HG03469 (cell line): ENCODE measurements around the gene CAPN13.
"Not testable (repeated sequence)": the region's sequence is repeated elsewhere in the genome, so short reads cannot be mapped to it uniquely, and the experiment has no call there.

Experiments
- ATAC-seq: cut with Tn5 transposase; IDR thresholded peaks from one replicate; pipeline ENCODE4 v1.9.1; 2021; ENCODE audit warnings: mild to moderate bottlenecking, moderate library complexity, moderate number of reproducible peaks; ENCODE audit not compliant: unreplicated experiment

CAPN13 gene

DNA sequence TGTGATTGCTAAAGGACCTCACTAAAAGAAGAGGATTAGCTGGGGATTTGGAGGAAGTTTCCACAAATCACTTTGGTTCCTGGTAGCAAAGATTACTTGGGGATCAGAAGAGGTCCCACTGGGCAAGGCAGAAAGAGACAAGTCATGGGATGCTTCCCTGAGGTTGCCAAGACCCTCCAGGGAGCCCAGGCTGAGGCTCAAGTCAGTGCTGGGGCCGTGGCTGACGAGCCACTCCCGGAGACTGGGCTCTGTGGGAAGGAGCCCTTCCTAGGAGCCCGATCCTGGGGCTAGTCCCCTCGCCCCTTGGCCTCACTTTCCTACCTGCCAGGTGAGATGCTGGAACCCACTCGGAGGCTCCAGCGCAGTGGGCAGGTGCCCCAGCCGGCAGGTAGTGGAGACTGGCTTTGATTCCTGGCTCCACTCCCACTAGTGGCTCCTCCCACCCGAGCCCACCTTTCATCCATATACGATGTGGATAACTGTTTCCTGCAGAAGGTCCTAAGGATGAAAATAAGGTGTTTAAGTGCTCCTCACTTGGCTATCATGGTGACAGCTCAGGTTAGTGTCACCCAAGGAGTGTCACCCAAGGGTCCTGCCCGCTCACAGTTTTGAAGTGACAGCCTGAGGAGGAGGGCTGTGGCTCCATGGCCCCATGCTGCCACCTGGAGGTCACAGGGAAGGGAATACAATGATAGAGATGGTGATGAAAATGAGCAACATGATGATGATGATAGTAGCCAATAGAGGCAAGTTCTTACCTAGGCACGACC, 100.5 kb downstream of the CAPN13 start:
- ATAC-seq, result no peak

DNA sequence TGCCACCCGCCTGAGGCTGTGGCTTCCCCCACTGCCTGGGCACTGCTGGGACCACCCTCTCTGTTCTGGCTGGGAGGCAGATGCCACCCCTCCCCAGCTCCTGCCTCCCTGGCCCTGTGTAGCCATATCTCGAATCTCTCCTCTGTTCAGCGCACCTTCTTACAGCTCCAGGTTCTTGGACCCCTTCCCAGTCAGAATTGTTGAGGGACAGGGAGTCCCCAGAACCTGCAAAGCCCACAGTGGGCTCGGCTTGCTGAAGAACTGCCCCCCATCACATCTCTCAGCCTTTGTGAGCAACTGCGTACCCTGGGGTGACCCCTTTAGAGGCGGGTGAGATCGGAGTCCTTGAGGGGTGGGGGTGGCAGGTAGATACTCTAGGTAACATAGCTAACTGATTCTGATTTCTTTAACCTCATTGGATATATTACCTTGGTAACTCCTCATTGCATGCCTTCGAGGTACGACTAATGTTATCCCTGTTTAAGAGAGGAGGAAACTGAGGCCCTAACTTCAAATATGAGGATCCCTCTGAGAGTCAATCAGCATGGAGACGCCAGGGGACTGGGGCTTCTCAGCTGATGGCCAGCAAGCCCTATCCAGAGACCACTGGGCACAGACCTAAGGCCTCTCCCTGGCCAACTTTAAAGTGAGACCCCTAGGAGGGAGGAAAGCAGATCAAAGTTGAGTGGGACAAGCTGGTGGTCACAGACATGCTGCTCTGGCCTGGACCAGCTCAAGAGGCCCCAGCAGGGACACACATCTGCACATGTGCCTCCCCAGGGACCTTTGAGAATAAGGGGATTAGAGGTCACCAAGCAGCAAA, 101.3 kb downstream of the CAPN13 start:
- ATAC-seq, result no peak

DNA sequence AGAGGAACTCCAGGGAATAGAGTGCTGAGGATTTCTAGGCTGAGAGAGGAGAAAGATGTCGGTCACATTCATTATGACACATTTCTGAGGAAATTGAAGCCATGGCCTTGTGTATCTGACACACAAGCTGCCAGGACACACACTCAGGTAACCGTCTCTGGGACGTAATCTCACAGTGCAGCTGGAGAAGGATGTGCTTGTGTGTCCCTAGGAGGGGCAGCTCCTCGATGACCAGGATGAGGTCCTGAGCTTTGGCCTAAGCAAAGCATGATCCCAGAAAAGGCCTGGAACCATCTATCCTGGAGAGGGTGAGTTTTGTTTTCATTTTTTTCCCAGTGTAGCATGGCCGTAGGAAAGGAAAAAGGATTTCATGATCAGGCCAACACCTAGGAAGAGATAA, 102.2 kb downstream of the CAPN13 start:
- ATAC-seq, result no peak

DNA sequence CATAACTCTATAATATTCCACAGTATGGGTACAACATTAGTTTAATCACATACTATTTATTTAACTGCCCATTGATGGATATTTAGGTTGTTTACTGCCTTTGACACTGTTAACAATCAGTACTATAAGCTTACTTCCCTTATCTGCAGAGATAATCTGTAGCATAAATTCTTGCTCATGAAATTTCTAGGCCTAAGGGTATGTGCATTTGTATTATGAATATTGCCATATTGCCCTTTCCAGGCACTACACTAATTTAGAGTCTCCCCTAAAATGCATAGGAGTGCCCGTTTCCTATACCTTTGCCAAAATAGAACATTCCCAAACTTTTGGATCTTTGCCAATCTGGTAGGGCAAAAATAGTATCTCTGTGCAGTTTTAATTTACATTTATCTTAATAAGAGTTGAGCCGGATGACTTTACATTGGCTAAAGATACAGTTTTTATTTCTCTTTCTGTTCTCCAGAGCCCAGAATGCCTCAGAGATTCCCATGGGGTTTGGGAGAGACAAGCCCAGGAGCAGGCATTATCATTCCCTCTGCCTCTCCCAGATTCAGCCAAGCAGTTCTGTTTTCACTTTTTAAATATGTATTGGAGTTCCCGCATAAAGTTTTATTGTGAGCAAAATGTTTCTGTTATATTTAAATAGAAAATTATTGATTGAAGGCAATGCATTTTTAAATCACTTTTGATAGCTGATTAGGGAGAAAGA, 102.8 kb downstream of the CAPN13 start:
- ATAC-seq, result no peak

DNA sequence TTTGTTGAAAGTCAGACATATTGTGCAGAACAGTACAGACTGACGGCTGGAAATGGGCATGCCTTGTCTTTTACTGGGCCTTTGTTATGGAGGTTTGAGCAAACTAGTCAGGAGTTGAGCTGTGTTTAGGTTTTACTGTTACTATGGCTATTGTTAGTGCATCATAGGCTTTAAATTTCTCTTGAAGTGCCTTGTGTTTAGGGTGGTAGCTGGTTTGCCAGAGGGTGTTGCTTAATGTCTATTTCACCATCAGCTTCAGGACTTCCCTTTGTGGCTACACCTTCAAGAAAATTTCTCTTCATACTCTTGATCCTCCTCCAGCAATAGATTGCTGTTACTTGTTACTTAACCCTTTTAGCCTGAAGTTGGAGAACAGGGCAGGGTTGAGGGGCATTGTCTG, 104.6 kb downstream of the CAPN13 start:
- ATAC-seq, result no peak

DNA sequence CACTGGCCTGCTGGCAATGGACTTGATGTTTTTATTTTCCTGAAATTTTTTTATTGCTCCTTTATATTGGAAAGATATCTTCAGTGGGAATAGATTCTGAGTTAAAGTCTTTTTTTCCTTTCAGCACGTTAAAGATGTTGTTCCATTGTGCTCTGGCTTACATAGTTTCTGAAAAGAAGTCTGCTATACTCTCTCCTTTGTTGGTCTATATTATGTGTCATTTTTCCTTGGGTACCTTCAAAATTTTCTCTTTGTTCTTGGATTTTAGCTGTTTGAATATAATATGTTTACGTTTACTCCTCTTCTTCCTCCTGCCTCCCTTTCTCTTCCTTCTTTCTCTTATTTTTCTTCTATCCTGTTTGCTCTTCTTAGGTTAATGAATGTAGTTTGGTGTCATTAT, 105.5 kb downstream of the CAPN13 start:
- ATAC-seq, result no peak

DNA sequence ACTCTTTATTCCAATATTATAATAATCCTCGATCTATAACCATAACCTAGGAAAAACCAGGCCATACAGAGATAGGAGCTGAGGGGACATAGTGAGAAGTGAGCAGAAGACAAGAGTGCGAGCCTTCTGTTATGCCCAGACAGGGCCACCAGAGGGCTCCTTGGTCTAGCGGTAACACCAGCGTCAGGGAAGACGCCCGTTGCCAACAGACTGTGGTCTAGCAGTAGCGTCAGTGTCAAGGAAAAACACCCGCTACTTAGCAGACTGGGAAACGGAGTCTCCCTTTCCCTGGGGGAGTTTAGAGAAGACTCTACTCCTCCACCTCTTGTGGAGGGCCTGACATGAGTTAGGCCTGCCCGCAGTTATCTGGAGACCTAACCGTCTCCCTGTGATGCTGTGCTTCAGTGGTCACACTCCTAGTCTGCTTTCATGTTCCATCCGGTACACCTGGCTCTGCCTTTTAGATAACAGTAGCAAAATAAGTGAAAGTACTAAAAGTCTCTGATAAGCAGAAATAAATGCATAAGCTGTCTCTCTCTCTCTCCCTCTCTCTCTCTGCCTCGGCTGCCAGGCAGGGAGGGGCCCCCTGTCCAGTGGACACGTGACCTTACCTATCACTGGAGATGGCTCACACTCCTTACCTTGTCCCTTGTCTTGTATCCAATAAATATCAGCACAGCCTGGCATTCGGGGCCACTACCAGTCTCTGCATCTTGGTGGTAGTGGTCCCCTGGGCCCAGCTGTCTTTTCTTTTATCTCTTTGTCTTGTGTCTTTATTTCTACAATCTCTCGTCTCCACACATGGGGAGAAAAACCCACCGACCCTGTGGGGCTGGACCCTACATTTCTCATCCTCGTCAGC, 109.8 kb downstream of the CAPN13 start:
- not testable (repeated sequence) for ATAC-seq

DNA sequence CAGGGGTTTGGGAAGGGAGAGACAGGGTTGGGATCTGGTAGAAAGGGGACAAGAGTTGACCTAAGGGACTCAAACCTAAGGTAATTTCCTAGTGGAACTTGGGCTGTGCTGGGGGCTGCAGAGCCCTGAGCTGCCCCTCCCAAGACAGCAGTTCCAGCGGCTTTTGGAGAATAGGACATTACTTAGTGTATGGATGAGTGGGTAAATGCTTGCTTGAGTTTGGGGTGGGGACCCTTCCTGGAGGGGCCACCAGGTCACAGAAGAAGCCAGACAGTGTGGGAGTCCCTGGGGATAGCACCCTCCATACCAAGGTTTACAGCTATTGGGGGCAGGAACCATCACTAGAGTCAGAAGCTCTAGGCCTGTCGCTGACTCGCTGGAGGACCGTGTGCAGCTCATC, 111.5 kb downstream of the CAPN13 start:
- ATAC-seq, result no peak

DNA sequence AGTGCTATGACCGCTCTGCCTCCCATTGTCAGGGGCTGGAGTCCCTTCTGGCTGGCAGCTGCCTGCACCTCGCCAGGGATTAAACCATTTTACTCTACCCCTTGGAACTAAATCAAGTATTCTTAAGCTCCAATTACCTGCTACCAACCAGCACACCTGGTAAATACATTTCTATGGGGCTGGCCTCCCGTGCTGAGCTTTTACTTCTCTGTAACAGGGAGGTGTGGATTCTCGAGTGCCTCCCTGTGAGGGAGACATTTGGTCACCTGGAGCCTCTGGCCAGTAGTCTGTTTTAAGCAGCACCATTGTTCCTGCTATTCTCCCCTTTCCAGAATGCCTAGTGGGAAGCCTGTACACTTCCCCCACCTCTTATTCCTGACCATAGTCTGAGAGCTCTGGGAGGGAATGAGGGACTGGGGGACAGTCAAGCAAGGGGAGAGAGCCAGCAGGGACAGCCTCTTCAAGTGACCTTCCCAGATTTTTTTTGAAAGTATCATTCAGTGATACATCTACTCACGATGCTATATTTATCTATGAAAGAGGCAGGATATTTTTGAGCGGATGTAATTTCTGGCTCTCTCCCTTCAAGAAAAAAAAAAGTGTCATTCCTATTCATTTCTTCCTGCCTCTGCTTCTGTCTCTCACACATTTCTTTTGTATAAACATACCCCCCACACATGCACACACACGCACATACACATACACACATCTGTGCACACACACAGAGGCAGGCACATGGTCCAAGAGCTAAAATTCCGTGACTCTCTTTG, 112.8 kb downstream of the CAPN13 start:
- no peak for ATAC-seq

DNA sequence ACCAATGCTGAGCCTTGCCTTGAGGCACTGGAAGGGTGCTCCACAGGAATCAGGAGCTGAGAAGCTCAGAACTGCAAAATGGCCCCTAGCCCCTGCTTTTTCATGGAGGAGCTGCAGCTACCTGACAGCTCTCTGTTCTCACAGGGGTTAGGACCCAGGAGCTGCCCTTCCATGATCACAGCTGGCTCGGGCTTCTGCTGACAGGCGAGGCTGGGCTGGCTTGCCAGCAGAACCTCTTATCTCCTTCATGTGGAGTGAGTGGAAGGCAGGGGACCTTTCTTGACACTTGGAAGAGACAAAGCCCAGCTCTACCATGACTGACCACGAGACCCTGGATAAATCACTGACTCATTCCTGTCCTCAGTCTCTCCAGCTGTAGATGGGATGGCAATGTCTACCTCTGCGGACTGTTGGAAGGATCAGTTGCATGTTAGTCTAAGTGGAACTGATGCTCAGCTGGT, 113.4 kb downstream of the CAPN13 start:
- no peak for ATAC-seq

DNA sequence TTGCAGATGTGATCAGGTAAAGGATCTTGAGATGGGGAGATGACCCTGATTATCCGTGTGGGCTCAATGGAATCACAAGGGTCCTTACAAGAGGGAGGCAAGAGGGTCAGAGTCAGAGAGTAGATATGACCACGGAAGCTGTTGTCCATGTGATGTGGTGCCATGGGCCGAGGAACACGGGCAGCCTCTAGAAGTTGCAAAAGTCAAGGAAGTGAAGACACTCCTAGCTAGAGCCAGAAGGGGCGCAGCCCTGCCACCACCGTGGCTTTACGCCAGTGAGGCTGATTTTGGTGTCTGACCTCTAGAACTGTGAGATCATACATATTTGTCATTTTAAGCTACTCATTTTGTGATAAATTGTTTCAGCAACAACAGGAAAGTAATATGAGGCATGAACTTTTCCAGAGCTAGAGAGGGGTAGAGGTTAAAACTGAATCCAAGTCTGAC, 114.4 kb downstream of the CAPN13 start:
- no peak for ATAC-seq

DNA sequence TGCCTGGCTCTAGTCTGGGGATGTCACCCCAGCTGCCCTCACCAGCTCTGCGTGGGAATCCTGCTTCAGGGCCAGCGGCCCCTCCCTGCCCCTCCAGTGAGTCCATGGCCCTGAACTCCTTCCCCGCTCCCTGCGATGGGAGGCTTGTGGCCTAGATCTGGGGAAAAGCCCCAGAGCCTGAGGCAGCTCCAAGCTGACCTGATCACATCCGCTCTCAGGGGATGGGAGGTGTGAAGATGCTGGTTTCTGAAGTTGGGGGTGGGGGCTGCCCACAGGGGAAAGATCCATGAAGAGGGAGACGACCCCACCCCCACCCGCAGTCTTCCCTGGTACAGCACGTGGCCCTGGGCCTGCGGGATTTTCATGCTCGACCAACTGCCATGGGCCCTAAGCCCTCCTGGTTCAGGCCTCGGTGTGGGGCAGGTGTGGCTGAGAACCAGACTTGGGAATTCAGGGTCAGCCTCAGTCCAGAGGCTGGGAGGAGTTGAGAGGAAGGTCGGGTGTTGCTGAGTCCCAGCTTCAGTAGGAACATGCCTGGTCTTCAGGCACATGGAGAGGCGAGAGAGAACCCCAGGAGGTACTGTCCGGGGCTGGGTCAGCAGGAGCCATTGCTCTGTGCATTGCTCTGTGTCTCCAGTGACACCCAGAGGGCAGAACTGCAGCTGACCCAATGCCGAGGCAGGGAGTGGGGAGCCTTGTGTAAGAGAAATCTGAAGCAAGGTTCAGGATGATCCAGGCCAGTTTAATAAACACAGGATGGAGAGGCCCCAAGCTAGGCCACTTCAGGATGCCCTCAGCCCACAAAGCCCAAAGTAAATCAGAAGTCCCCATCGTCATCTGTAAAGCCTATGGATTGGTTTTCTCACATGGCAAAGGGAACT, 115.1 kb downstream of the CAPN13 start:
- ATAC-seq, result no peak

DNA sequence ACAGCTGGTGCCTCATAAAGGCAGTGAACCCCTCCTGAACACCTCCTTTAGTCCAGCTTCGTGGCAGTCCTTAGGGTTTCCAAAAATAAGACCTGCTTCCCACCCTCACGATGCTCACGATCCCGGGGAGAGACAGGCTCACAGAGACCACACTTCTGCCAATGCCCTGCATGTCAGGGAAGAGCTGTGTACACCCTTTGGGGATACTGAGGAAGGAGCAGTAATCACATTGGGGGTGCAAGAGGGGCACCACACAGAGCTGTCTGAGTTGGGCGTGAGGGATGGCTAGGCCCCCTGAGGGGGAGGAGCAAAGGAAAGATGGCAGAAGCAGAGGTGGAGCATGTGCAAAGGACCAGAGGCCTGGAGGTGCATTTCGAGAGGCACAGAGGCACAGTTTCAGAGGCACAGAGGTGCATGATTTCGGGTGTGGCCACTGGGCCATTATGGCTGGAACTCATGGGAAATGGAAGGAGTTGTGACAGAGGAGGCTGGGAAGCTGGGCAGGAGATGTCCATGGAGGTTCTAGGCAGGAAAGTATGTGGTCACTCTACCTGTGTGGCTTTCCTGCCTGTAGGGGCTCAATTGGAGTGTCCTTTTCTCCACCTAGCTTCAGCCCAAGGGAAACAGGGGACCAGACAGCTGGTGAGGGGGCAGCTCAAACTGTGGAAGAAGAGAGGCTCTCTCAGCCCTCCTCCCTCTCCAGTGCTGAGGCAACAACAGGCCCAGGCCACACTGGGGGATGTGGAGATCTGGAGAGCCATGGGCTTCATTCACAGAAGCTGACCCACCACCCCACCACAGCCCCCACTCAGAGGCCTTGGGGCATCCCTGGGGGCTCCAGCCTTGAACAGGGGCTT, 115.9 kb downstream of the CAPN13 start:
- ATAC-seq, result no peak

DNA sequence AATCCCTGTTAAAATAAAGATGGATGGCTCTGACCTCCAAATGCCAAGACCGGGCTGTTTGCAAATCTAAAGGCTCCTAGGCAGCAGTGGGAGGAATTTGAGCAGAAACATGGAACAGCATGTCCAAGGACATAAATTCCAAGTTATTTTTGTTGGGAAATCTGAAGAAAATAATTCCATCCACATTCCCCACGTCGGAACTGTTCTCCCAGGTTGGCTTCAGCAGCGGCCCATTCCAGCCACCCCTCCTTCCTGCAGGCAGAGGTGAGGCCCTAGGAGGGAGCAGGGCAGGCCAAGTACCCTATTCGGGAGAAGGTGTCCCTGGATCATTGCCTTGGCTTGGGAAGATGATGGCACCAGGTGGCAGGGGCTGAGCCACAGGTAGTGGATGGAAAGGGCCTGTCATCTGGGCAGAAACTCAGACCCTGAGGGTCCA, 117.1 kb downstream of the CAPN13 start:
- no peak for ATAC-seq

DNA sequence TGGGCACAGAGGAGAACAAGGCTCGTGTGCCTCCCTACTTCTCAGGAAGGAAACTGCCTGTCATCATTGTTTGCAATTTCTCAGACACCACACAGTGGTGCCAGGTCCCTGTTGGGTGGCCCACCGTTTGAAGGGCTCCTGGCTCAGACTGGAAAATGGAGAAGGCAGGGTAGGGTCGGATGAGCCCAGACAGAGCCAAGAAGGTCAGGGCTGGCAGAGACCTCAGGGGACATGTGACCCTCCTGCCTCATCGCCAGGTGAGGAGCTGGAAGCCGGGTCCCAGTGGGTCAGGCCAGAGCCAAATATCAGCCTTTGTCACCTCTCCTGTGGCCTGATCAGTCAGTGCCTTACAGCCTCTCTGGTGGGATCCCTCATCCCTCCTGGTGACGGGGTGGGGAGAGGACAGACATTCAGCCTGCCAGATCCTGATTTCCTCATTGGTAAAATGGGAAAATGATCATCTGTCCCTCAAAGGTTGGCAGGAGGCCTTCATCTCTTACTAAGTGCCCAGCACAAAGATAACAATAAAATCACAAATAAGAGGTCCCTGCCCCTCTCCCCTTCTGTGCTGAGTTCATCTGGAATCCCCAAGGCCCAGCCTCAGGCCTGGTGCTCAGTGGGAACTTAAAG, 117.6 kb downstream of the CAPN13 start:
- no peak for ATAC-seq

DNA sequence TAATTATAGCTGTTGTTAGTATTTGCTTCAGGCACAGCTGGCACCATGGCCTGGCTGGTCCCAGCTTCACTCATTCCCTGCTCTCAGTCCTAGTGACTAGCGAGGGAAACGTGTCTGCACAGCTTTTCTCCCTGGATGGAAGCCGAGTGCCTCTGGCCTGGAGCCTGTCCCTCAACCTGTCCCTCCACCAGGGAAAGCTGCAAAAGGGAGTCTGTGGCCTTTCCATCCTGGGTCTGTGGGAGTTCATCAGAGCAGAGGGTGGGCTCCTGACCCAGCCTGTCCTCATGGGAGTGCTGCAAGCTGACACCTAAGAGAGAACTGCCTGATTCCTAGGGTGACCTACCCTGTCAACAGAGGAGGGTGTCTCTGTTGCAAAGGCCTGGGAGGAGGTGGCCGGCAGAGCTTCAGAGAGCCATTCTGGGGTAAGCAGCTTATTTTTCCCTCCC, 118.3 kb downstream of the CAPN13 start:
- no peak for ATAC-seq

DNA sequence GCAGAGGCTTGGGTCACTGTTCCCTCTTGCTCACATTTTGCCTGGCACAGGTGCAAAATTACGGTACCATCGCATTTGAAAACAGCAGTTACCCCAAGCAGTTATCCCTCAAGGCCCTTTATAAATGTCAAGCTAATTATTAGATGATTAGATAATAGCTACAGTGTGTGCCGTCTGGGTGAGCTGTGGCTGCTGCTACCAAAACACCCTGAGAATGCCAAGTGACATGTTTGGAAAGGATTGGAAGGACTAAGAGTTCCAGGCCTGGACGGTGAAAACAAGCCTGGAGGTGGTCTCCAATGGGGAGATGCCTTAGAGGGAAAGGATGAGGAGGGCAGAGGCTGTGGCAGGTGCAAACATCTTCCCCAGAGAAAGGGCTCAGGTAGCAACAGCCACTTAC, 120.6 kb downstream of the CAPN13 start:
- ATAC-seq, result no peak
